HS-27A (cell line): ENCODE data around the gene LCN10.
A peak's percentile ranks its signal among the peaks of the same experiment; 100 is the strongest.
"Not testable (repeated sequence)": the region's sequence is repeated elsewhere in the genome, so short reads cannot be mapped to it uniquely, and the experiment has no call there.

Experiments
- DNase-seq: peaks from one replicate; pipeline ENCODE4 v3.0.0-alpha.2; 2012; ENCODE audit warnings: low read depth, missing footprints

LCN10 gene

GRCh38 chr9:136771907-136772415, 29.2 kb upstream of the LCN10 start:
- DNase-seq: no peak

GRCh38 chr9:136769710-136770191, 27.0 kb upstream of the LCN10 start:
- DNase-seq: no peak

- not testable (repeated sequence) for DNase-seq
Measured at GRCh38 chr9:136766410-136767120, 23.8 kb upstream of the LCN10 start.

DNA sequence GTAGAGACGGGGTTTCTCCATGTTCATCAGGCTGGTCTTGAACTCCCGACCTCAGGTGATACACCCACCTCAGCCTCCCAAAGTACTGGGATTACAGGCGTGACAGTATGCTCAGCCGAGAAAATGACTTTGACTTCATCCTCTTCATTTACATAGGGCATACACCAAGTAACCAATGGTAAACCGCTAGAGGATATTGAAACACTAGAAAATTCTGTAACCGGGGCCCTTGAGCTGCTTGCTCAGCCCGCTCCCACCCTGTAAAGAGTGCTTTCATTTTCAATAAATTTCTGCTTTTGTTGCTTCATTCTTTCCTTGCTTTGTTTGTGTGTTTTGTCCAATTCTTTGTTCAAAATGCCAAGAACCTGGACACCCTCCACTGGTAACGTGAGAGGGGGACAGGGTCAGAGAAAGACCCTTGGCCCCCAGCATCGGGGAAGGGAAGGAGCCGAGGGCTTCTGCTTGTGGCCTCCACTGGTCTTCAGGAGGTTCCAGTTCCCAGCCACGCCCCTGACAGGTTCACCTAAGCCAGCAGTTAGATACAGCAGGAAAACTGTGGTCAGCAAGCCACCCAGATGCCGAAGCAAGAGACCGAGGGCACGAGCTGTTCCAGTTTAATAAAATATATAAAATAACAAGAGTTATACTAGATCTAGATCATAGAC, 23.1 kb upstream of the LCN10 start:
- DNase-seq: not testable (repeated sequence)

DNA sequence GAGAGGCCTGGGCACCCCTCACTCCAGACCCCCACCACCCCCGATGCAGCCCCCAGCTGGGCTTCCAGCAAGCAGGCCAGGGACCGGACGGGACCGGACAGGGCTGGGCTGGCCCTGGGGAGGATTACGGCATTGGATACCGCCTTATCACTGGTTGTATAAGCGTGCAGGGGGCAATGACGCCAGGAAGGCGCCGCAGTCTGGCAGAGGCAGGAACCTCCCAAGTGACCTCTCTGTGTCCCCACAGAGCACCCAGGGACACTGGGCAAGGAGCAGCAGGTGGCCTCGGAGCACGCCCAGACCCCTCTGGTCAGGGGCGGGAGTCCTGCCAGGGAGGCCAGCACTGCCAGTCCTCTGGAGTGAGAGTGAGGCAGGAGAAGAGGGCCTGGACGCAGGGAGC, 22.3 kb upstream of the LCN10 start:
- DNase-seq: no peak

DNA sequence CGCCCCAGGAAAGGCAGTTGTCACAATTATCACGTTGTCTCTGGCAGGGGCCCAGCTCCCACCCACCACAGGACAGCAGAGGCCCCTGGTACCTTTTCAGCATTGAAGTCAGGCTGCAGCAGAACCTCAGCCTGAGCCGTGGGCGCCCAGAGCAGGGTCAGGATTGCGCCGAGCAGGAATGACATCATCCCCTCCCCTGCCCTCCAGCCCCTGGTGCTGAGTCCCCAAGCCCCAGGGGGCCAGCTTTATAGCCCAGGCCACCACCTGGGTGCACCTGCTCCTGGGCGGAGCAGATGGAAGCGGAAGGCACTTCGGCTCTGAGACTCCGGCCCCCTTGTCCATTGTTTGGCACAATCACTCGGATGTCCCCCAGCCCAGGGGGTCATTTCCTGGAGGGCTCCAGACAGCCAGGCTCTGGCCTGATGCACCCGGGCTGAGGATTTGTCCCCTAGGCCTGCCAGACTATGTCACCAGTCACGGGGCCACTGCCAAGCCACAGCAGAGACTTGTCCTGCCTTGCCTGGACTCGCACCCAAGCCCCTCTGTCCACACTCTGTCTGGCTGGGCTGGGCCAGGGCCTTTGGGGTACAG, 21.7 kb upstream of the LCN10 start, which contains the start of gene LCN15:
TSS of gene LCN15 (minus strand) at position 218 of the 591 bp plus-strand sequence. CDS start at position 188, 30 bp downstream.
- no peak for DNase-seq

- no peak for DNase-seq
Measured at GRCh38 chr9:136763649-136764035, 20.9 kb upstream of the LCN10 start.

DNA sequence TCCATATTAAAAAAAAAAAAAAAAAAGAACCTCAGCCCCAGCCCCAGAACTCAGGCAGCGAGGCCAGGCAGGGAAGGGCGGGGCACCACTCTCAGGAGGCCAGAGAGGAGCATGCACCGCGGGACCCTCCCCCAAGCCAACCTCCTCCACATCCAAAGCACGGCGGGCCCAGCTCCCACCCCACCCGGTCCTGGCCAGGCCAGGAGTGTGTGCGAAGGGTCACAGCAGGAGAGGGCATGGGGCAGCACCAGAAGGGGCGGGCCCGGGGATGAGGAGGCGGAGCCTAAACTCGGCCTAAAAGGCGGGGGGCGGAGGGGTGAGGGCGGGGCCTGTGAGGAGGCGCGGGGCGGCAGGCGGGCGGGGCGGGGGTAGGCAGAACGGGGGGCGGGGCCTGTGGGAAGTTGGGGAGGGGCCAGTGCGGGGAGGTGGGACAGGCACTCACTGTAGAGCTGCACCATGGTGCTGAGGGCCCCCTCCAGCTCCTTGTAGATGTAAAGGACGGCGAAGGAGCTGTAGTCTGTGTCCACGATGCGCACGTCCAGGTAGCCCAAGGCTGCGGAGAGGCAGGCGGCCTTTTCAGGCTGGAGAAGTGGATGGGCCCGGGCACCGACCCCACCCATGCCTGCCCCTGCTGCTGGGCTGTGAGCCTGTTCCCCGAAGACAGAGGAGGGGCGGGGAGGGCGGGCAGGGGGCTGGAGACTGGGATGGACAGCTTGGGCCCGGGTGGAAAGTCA, 20.3 kb upstream of the LCN10 start:
- DNase-seq: no peak

GRCh38 chr9:136762221-136762691, 19.5 kb upstream of the LCN10 start:
- DNase-seq: no peak

DNA sequence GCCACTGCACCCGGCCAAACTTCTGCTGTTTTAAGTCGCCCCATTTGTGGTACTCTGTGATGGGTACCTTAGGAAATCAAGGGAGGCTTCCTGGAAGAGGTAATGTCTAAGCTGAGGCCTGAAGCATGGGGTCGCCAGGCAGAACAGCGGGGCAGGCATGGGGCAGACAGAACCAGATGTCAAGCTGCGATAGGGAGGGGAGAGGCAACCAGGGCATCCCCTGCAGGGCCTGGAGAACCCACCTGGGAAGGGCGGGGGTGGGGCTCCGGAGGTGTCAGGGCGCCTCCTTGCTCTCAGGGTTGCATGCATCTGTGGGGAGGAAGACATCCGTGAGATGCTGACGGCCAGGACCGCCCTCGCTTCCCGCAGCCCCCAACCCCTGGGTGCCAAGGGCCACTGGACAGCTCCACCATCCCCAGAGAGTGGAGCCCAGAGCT, 18.8 kb upstream of the LCN10 start:
- DNase-seq: no peak

- peak; percentile 9 for DNase-seq
Measured at GRCh38 chr9:136760834-136761544, 18.2 kb upstream of the LCN10 start.

- no peak for DNase-seq
Measured at GRCh38 chr9:136760424-136760823, 17.7 kb upstream of the LCN10 start.

DNA sequence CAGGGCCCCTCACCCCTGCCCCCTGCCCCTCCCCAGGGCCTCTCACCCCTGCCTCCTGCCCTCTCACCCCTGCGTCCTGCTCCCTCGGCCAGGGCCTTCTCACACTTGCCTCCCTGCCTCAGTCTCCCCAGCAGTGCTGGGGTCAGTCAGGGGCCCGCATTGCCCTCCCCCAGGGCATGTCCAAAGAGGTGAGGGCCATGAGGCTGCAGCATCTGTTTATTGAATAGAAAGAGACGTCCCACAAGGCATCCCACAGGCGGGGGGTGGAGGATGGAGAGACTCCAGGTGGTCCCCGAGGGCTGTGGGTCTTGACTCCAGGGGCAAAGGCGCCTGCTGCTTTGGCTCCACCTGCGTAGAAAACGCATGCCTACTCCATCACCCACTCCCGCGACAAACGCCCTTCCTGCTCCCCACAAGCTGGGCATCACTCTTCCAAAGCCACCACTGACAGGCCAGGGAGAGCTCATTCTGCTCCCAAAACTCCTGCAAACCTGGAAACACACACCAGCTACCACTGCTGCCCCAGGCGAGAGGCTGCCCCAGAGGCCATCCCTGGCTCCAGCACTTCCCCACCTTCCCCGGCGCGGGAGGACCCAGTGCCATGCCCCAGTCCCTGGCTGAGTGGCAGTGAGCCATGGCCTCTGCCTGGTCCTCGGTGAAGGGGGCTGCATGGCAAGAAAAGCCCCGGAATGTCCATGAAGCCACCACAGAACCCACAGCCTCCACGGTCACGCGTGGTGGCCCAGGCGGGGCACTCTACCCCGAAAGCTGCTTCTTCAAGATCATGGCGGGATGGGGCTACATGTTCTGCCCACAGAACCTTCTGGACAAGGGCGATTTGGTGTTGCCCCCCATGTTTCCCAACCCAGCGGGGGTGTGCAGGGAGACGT, 16.9 kb upstream of the LCN10 start:
- no peak for DNase-seq

GRCh38 chr9:136759001-136759400, 16.3 kb upstream of the LCN10 start:
- no peak for DNase-seq

DNA sequence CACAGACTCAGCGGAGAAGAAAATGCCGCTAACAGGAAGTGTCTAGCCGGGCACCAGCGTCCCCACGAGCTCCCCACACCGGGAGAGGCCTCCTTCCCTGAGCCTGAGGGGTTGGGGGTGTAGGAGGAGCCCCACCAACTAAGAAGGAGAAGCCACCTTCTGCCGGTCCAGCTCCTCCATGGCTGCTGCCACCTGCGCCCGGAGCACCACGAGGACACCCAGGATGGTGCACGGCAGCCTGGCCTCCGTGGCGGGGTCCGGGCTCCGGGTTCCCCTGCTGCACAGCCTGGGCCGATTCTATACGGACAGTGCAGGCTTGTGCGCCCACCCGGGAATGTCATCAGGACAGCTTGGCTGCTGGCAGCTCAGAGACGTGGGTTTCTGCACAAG, 15.0 kb upstream of the LCN10 start:
- DNase-seq: no peak

DNA sequence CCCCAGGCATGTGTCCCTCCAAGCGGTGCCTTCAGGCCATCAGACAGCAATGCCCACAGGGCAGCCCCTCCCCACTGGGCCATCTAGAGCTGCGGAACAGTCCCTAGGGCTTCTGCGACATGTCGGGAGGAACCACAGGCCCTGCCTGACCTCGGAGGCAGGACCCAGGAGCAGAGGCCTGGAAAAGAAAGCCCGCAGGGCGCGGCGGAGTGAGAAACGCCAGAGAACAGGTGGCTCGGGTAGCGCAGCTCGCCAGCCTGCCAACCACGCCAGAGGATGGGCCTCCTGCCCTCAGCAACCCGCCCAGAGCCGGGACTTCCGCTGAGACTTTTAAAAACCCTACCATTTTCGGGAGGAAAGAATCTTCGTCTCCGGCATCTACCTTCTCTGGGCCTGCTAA, 14.6 kb upstream of the LCN10 start:
- DNase-seq: no peak

DNA sequence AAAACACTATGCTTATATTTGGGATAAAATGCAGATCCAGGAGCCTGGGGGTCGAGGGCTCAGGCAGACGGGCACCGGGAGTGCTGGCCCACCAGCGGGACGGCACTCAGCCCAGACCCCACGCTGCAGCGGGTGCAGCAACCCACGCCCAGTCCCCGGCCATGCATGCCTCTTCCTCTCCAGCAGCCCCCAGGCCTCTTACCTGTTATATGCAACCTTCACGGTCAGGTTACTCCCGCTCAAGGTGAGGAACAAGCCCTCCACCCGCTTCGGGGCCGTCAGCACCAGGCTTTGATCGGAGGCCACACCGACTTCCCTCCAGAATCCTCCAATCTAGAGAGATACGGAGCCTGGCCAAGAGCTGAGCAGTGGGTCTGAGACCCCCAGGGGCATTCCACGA, 14.1 kb upstream of the LCN10 start:
- DNase-seq: no peak

GRCh38 chr9:136756134-136756438, 13.3 kb upstream of the LCN10 start:
- no peak for DNase-seq

- not testable (repeated sequence) for DNase-seq
Measured at GRCh38 chr9:136755302-136756133, 12.8 kb upstream of the LCN10 start.
